HG02763 (cell line): ENCODE results near the gene IZUMO4.
"Not testable (repeated sequence)": the region's sequence is repeated elsewhere in the genome, so short reads cannot be mapped to it uniquely, and the experiment has no call there.

Source experiments
- ATAC-seq: cut with Tn5 transposase; IDR thresholded peaks from one replicate; pipeline ENCODE4 v1.9.1; 2021; ENCODE audit warnings: mild to moderate bottlenecking, moderate library complexity; ENCODE audit not compliant: unreplicated experiment

The IZUMO4 gene

DNA sequence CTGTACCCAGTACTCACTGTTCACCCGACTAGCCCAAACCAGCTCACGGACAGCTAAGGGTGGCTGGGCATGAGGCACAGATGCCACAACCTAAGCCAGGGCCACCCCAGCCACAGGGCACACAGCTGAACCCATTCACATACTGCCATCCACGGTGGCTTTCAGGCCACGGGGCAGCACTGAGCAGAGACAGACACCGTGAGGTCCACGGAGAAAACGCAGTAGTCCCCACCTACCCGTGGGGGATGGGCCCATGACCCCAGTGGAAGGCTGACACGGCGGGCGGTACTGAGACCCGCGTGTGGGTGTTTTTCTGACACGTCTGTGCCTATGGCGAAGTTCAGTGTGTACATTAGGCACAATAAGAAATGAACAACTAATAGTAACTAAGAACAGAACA lies 25.5 kb downstream of the IZUMO4 start:
- ATAC-seq, result no peak

DNA sequence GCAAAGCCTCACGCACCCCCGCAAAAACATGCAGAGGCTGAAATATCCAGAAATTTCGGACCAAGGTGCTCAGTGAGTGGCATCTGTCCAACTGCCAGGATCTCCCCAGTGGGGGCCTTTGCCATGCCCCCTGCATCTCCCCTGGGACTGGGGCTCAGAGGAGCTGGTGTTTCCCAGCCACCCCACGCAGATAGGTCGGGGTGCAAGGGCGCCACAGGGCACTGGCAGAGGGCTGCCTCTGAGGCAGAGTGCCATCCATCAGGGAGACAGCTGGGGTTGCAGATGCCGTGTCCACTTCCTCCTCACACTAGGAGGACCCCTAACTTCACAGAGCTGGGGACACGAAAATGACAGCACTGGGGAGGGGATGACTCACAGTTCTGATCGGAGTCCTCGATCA lies 26.3 kb downstream of the IZUMO4 start:
- no peak for ATAC-seq

DNA sequence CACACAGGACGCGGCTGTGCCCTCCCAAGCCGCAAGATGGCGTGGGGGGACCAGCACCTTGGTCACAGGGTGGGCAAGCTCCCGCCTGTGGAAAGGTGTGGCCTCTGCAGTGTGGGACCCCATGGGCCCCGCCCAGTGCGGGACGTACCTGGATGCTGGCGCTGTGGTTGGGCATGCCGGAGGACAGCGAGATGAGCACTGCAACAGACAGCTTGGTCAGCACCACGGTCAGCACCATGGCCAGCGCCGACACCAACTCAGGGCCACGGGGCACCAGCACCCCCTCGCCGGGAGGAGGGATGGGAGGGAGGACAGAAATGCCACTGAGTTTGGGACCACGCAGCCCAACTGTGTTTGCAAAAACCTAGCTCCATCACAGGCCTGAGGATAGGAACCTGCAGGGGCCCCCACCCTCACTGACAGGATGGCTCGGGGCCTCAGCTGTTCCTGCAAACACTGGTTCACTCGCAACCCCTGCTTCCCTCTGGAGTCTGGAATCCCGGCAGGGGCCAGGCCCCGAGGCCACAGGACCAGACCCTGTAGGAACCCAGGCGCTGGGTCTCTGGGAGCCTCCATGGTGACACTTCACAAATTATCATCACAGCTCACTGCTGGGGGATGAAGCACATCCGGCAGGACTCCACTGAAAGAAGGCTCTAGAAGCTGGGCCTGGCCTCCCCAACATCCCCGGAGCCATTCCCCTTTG lies 27.1 kb downstream of the IZUMO4 start:
- ATAC-seq, result no peak

DNA sequence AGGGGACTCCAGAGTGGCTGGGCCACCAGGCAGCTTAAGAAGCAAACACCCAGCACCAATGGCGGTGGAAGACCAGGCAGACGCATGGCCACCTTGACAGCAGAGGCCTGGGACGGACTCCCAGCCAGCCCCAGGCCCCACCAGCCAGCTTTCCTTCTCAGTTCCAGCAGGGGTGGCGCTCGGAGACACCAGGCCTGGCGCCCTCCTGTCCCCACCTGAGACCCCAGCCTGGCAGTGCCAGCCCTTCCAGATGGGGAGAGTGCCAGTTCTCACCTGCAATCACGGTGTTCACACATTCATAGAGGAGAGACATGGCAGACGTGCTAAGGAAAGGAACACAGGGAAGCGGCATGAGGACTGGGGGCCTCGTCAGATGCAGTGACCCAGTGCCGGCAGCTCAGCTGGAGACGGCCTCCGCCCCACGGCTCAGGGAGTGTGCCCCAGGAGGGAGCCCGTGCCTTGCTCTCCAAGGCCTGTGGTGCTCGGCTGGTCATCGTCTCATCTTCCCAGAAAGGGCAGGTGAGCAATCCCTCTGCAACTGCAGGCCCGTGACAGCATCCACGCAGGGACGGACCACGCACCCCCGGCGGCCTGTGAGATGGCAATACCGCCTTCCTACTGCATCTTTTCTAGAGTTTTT lies 30.3 kb downstream of the IZUMO4 start:
- ATAC-seq, result no peak

DNA sequence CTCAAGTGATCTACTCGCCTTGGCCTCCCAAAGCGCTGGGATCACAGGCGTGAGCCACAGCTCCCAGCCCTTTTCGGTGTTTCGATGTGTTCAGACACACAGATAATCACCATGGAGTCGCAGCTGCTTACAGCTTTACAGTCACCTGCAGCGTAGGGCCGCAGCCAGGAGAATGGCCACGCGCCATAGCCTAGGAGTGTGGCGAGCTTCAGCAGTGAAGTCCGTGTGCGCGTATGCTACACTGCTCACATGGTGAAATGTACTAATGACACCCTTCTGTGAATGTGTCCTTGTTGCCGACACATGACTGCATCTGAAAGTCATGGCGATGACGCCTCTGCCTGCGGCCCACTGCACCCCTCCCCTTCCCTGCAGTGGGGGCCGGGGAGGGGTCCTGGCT lies 31.0 kb downstream of the IZUMO4 start:
- no peak for ATAC-seq

DNA sequence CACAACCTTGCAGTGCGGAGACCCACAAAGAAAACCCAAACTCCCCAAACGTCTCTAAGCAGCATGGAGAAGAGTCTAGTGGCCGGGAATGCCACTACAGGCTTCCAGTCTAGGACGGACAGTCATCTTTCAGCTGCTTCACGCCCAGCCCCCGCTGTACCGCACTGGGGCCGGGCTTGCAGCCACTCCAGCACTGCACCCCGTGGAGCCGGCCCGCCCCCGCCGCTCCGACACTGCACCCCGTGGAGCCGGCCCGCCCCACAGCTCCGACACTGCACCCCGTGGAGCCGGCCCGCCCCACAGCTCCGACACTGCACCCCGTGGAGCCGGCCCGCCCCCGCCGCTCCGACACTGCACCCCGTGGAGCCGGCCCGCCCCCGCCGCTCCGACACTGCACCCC lies 31.5 kb downstream of the IZUMO4 start:
- not testable (repeated sequence) for ATAC-seq

DNA sequence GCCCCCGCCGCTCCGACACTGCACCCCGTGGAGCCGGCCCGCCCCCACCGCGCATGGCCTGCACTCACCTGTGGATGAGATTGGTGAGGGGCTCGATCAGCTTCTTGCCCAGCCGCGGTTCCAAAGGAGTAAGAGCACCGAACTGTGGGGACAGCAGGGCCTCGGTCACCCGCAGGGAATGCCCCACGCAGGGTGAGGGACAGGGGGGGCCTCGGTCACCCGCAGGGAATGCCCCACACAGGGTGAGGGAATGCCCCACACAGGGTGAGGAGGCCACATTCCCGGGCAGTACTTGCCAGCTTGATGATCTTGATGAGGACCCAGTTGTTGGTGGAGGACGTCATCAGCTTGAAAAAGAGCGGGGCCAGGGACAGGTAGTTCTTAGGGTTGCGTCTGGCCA lies 32.3 kb downstream of the IZUMO4 start:
- ATAC-seq, result no peak

DNA sequence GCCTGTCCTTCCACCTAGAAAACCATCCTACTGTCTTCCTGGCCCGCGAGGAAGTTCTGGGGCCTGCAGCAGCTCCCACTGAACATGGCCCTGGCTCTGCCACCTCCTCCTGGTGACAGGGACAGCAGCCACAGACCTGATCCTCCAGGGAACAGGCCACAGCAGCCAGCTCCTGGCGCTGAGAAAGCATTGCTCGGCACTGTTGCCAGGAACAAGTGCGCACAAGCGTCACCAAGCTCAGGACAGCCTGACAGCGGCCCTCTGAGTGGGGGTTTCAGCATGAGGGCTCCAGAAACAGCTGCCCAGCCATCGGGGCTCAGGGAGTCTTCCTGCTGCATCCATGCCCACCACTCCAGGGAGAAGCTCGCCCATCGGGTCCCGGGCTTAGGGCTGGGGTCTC lies 32.8 kb downstream of the IZUMO4 start:
- no peak for ATAC-seq

DNA sequence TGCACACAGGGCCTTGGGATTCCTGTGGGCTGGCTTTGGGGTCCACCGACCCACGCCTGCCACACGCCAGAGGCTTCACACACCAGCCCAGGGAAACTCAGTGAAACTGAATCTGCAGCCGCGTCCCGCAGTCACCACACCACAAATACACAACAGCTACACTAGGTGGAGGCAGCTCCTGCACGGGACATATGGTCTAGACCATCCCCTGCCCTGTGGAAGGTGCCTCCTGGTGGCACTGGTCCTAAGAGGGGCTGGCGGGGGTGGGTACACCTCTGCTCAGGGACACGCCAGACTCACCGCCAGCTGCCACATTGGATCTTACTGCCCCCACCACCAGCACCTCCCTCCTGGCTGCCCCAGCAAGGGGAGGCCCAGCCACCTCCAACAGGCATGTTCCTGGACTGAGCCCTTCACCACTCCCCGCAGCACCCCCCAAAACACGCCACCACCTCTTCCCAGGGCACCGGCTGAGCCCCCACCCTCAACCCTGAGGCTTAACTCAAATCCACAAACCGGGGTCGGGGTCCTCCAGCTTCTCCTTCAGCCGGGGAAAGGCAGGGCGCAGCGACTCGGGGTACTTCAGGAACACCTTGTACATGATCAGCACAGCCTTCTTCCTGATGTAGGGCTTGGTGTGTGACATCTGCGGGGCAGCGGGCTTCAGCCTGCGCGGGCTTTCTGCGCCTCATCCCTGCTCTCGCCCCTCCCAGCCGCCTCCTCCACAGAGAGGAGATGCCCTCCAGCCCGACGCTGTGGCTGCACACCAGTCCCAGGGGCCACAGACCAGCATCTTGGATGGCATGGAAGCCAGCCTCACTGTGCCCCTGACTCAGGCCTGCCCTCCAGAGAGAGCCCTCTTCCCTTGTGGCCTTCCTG lies 33.4 kb downstream of the IZUMO4 start:
- ATAC-seq, result no peak

DNA sequence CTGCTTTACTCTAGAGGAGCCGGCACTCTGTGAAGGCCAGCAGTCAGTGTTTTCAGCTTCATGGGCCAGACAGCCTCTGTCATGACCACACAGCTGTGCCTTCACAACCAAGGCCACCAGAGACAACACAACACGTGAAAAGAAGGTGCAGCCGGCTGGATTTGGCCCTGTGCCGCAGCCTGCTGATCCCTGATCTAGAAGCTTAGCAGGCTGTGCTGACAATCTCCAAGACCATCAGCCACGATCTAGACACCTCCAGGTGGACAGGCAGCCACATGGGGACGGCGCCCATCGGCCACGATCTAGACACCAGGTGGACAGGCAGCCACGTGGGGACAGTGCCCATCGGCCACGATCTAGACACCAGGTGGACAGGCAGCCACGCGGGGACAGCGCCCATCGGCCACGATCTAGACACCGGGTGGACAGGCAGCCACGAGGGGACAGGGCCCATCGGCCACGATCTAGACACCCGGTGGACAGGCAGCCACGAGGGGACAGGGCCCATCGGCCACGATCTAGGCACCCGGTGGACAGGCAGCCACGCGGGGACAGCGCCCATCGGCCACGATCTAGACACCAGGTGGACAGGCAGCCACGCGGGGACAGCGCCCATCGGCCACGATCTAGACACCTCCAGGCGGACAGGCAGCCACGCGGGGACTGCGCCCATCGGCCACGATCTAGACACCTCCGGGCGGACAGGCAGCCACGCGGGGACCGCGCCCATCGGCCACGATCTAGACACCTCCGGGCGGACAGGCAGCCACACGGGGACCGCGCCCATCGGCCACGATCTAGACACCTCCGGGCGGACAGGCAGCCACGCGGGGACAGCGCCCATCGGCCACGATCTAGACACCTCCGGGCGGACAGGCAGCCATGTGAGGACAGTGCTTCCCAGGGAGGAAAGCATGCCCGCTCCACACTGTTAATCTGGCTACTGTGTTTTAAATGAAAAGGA lies 34.6 kb downstream of the IZUMO4 start:
- not testable (repeated sequence) for ATAC-seq

DNA sequence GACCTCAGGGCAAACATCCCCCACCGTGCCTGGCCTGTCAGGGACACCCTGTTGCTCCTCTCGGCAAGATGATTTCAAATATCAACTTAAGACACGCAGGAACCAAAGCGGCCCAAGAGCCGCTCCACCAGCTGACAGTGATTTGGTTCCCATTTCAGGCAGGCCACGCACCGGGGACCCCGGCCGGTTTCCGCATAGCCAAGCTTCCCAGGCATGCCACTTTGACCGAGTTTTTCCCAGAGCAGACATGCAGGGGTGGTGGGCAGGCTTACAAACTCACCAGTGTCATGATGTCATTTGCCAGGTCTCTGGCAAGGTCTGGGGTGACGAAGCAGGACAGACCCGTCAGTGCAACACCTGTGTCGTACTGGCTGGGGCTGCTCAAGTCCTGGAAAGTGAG lies 35.5 kb downstream of the IZUMO4 start:
- no peak for ATAC-seq

DNA sequence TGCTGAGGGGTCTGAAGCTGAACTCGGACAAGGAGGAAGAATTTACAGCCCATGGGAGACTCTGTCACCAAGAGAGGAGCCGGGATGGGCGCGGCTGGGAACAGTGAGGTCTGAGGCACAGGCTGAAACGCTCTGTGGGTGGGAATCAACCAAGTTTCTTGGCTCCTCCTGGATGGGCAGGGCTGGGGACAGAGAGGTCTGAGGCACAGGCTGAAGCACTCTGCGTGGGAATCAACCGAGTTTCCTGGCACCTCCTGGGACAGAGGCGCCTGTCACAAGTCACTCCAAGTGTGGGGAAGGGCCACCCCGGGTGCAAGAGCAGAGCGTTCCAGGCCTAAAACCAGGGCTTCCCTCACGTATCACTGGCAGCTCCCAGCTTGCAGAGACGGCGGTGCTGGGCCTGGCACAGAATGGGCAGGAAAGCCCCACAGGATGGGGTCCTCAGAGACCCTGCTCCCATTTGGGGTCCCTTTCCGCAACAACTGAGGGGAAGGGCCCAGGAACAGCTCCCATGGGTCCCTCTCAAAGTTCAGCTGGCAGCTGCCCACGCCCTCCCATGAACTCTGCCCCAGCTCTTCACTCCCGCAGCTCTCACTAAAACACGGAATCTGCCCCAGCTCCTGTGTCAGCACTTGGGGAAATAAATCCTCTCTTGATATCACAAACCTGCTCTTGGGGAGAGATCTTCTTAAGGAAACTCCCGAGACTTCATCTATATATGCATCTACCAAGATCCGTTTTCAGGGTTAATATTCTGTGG lies 36.2 kb downstream of the IZUMO4 start:
- no peak for ATAC-seq

DNA sequence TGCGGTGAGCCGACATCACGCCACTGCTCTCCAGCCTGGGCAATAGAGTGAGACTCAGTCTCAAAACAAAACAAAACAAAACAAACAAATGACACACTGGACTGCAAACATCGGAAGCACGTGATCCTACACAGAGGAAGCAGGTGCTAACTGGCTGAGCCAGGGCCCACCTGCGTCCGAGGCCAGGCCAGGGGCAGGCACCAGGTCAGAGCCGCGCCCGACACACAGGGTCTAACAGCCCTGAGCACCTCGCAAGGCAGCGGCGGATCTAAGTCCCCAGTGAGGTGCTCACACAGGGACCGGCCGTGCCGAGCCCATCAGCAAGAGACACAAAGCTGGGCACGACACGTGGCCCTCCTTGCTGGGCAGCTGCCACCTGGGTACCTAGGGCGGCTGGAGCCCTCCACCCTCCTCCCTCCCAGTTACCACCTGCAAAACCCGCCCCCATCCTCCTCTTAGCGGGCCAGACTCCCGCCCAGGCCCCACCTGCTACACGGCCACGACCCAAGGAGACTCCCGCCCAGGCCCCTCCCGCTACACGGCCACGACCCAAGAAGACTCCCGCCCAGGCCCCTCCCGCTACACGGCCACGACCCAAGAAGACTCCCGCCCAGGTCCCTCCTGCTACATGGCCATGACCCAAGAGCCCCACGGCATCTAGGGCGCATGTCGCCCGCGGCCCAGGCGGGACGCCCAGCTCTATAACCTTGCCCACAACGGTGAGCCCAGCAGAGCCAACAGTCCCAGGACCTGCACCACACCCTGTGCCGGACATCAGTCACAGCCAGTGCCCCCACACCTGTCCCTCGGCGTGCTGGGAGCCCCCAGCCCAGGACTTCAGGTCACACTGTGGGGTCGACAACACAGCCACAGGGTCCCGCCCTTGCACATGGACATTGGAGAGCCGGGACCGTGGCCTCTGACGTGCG lies 39.0 kb downstream of the IZUMO4 start:
- ATAC-seq, result no peak

DNA sequence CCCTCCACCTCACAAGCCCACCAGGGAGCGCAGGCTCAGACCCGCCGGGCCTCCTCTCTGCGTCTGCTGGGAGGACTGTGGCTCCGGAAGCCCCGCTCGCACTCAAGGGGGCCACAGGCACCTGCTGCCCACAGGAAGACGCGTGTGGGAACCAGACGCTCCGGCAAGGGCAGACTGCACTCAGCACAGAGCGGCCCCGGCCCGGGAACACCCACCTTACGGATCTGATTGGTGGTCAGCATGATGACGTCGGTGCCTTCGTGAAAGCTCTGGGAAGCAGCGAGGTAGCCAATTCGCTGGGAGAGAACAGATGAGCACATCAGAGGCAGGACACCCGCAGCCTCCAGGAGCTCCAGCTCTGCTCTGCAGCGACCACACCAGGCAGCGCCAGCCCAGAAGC lies 40.1 kb downstream of the IZUMO4 start:
- no peak for ATAC-seq

DNA sequence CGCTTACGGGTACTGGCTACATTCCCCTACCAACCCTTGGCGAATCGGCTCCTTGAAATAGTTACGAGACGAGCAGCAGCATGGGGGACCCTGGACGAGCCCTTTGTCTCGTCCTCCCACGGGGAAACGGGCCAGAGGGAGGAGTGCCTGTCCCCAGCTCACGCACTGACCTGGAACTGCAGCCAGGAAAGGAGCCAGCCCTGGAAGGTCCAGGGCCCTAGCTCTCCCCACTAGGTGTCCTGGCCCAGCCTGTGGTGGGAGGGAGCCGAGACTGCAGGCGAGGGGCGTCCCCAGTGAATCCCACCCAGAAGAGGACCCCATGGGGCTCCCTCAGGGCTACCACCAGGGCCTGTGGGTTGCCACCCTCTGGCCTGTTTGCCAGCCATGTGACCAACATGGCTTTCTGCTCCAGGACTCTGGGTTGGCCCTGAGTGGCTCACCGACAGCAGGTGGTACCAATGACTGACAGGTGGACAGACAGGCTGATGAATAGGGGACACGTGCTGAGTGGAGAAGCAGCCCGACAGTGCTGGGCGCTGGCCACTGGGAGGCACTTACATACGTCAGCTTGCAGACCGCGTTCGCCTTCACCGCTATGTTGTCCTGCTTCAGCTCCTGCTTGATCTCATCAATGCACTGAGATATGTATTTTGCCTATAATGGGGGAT lies 41.5 kb downstream of the IZUMO4 start:
- ATAC-seq, result no peak

DNA sequence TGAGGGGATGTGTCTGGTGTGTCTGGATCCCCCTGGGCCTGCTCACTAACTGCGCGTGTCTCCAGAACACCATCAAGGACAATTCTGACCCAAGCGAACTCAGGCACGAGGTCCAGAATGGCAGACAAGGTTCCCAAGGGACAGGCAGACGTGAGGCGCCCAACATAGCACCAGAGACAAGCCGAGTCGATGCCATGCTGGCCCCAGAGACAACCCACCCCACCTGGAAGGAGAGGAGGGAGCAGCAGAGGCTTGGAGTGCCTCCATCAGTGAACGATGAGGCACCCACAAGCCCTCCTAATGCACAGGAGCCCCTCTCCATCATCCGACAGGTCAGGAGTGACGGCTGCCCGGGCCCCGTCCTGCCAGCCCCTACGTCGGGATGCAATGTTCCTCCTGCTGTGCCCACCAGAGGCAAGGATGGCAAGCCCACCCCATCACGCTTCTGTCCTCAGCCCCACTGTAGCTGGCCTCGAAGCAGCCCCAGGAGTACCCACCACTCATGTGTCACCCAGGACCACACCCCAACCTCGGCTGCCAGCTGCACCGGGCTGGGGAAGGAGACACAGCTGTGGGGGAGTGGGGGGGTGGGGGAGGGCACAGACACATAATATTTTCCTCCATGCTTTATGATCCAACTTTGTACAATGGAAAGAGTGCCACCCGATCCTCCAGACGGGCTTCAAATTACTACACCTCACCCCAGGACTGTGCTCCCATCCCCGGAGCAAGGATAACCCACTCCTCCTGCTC lies 42.8 kb downstream of the IZUMO4 start:
- ATAC-seq, result no peak

DNA sequence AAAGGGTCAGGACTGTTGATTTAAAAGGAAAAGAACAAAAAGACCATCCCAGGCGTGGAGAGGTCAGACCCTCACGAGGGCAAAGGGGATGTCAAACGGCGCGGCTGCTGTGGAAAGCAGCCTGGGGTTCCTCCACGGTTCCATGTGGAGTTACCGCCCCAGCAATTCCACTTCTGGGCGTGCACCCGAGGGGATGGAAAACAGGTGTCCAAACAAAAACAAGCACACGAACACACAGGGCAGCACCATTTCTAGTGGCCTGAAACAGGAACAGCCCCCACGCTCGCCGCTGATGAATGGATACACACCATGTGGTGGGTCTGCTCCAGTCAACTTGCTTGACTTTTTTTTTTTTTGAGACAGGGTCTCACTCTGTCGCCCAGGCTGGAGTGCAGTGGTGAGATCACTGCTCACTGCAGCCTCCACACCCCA lies 43.4 kb downstream of the IZUMO4 start:
- no peak for ATAC-seq
